Measurements from ENCODE around the gene WDR82. TPM values are rescaled to one million over a fixed set of nuclear protein-coding genes. Genes with fewer than 3 reads are reported as not detected.

Gene WDR82
- total and polyA plus RNA-seq, 2 of the 8 experiments (the other 6 are each of a cell fraction or from before 2014, with no cell fraction given): 33.5 to 82.7 TPM

DNA sequence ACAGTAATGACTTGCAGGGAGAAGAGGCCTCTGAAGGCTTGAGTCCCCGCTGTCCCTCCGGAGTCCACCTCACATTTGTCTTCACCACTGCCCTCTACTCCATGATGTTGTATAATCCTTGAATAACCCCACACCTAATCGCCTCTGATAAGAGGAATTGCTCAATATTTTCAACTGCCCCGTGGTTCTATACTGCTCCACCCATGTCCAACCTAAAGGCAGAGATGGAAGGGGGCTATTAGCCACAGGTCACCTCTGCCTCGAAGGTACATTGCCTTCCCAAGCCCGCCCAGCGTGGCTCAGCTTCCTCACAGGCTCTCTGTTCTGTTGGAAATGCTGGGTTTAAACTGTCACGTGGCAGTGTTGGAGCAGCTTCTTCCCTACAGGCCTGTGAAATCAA, 65.4 kb downstream of the WDR82 start (continued):
- TF ChIP-seq, protein P1, sequence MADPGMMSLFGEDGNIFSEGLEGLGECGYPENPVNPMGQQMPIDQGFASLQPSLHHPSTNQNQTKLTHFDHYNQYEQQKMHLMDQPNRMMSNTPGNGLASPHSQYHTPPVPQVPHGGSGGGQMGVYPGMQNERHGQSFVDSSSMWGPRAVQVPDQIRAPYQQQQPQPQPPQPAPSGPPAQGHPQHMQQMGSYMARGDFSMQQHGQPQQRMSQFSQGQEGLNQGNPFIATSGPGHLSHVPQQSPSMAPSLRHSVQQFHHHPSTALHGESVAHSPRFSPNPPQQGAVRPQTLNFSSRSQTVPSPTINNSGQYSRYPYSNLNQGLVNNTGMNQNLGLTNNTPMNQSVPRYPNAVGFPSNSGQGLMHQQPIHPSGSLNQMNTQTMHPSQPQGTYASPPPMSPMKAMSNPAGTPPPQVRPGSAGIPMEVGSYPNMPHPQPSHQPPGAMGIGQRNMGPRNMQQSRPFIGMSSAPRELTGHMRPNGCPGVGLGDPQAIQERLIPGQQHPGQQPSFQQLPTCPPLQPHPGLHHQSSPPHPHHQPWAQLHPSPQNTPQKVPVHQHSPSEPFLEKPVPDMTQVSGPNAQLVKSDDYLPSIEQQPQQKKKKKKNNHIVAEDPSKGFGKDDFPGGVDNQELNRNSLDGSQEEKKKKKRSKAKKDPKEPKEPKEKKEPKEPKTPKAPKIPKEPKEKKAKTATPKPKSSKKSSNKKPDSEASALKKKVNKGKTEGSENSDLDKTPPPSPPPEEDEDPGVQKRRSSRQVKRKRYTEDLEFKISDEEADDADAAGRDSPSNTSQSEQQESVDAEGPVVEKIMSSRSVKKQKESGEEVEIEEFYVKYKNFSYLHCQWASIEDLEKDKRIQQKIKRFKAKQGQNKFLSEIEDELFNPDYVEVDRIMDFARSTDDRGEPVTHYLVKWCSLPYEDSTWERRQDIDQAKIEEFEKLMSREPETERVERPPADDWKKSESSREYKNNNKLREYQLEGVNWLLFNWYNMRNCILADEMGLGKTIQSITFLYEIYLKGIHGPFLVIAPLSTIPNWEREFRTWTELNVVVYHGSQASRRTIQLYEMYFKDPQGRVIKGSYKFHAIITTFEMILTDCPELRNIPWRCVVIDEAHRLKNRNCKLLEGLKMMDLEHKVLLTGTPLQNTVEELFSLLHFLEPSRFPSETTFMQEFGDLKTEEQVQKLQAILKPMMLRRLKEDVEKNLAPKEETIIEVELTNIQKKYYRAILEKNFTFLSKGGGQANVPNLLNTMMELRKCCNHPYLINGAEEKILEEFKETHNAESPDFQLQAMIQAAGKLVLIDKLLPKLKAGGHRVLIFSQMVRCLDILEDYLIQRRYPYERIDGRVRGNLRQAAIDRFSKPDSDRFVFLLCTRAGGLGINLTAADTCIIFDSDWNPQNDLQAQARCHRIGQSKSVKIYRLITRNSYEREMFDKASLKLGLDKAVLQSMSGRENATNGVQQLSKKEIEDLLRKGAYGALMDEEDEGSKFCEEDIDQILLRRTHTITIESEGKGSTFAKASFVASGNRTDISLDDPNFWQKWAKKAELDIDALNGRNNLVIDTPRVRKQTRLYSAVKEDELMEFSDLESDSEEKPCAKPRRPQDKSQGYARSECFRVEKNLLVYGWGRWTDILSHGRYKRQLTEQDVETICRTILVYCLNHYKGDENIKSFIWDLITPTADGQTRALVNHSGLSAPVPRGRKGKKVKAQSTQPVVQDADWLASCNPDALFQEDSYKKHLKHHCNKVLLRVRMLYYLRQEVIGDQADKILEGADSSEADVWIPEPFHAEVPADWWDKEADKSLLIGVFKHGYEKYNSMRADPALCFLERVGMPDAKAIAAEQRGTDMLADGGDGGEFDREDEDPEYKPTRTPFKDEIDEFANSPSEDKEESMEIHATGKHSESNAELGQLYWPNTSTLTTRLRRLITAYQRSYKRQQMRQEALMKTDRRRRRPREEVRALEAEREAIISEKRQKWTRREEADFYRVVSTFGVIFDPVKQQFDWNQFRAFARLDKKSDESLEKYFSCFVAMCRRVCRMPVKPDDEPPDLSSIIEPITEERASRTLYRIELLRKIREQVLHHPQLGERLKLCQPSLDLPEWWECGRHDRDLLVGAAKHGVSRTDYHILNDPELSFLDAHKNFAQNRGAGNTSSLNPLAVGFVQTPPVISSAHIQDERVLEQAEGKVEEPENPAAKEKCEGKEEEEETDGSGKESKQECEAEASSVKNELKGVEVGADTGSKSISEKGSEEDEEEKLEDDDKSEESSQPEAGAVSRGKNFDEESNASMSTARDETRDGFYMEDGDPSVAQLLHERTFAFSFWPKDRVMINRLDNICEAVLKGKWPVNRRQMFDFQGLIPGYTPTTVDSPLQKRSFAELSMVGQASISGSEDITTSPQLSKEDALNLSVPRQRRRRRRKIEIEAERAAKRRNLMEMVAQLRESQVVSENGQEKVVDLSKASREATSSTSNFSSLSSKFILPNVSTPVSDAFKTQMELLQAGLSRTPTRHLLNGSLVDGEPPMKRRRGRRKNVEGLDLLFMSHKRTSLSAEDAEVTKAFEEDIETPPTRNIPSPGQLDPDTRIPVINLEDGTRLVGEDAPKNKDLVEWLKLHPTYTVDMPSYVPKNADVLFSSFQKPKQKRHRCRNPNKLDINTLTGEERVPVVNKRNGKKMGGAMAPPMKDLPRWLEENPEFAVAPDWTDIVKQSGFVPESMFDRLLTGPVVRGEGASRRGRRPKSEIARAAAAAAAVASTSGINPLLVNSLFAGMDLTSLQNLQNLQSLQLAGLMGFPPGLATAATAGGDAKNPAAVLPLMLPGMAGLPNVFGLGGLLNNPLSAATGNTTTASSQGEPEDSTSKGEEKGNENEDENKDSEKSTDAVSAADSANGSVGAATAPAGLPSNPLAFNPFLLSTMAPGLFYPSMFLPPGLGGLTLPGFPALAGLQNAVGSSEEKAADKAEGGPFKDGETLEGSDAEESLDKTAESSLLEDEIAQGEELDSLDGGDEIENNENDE (IDR thresholded peaks at IDR 0.05; ENCODE audit: insufficient replicate concordance, low read length): no peak
- TF ChIP-seq RXRA (IDR thresholded peaks at IDR 0.05; ENCODE audit: insufficient read depth, low read depth, low read length): no peak
- TF ChIP-seq JUND (IDR thresholded peaks at IDR 0.05; ENCODE audit: low read length): no peak
- TF ChIP-seq SRF (IDR thresholded peaks at IDR 0.05; ENCODE audit: low read depth, low read length): no peak
- no peak for TF ChIP-seq SIN3A (conservative IDR thresholded peaks at IDR 0.05 in 1 of 2, IDR thresholded peaks at IDR 0.05 in 1 of 2; ENCODE audit: low read depth in 1 of 2, low read length in 2 of 2)
- TF ChIP-seq POU5F1 (IDR thresholded peaks at IDR 0.05; ENCODE audit: low read depth, low read length): no peak
- no peak for TF ChIP-seq GTF2F1 (IDR thresholded peaks at IDR 0.05; ENCODE audit: borderline replicate concordance, low read depth, low read length)
- TF ChIP-seq KDM5A (IDR thresholded peaks at IDR 0.05; ENCODE audit: low read length): no peak
- TF ChIP-seq ASH2L (IDR thresholded peaks at IDR 0.05; ENCODE audit: low read length): no peak
- TF ChIP-seq, protein P2, sequence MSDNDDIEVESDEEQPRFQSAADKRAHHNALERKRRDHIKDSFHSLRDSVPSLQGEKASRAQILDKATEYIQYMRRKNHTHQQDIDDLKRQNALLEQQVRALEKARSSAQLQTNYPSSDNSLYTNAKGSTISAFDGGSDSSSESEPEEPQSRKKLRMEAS (IDR thresholded peaks at IDR 0.05): no peak
- TF ChIP-seq PHF8 (conservative IDR thresholded peaks at IDR 0.05; ENCODE audit: low read depth, low read length): no peak
- TF ChIP-seq KDM4A (IDR thresholded peaks at IDR 0.05; ENCODE audit: low read depth, low read length, severe bottlenecking): no peak
